Astrocyte (in vitro differentiated cells and primary cell): ENCODE measurements around the gene BDNF. TPM values are rescaled to one million over a fixed set of nuclear protein-coding genes. Genes with fewer than 3 reads are reported as not detected.

Experiments
- DNase-seq: peaks from one replicate; pipeline ENCODE4 v3.0.0-alpha.2; 2010; ENCODE audit warnings: low read depth
- FAIRE-seq: peaks from 2 replicates; lab custom pipeline; 2011; peaks lifted over from hg19 to GRCh38; lab: Jason Lieb, UNC
- H2AFZ ChIP-seq: 2 replicates; pipeline ENCODE4 v1.6.0; 2012; ENCODE audit warnings: low read depth, low read length, inconsistent platforms
- H3K27ac ChIP-seq: 2 replicates; pipeline ENCODE4 v1.5.1; 2011; ENCODE audit warnings: low read depth, low read length, inconsistent platforms
- H3K27me3 ChIP-seq: 2 replicates; pipeline ENCODE4 v1.6.0; 2011; ENCODE audit warnings: low read length, inconsistent platforms; ENCODE audit not compliant: insufficient read depth
- H3K36me3 ChIP-seq: 2 replicates; pipeline ENCODE4 v1.5.1; 2011; ENCODE audit warnings: low read length, inconsistent platforms; ENCODE audit not compliant: insufficient read depth
- H3K4me1 ChIP-seq: 2 replicates; pipeline ENCODE4 v1.5.1; 2011; ENCODE audit warnings: low read length, inconsistent platforms; ENCODE audit not compliant: insufficient read depth
- H3K4me2 ChIP-seq: 2 replicates; pipeline ENCODE4 v1.6.0; 2012; ENCODE audit warnings: low read length, inconsistent platforms
- H3K4me3 ChIP-seq: 2 replicates; pipeline ENCODE4 v1.5.1; 2011; ENCODE audit warnings: low read depth, mild to moderate bottlenecking, low read length, inconsistent platforms; ENCODE audit not compliant: insufficient read depth
- H3K79me2 ChIP-seq: 2 replicates; pipeline ENCODE4 v1.6.0; 2012; ENCODE audit warnings: mild to moderate bottlenecking, low read length, inconsistent platforms; ENCODE audit not compliant: insufficient read depth
- H3K9ac ChIP-seq: 2 replicates; pipeline ENCODE4 v1.6.0; 2012; ENCODE audit warnings: mild to moderate bottlenecking, low read length, inconsistent platforms
- H3K9me3 ChIP-seq: 2 replicates; pipeline ENCODE4 v1.5.1; 2012; ENCODE audit warnings: low read depth, mild to moderate bottlenecking, low read length, inconsistent platforms; ENCODE audit not compliant: insufficient read depth
- H4K20me1 ChIP-seq: 2 replicates; pipeline ENCODE4 v1.6.0; 2012; ENCODE audit warnings: low read length, inconsistent platforms; ENCODE audit not compliant: insufficient read depth
- H3K27ac Mint-ChIP-seq: one replicate; pipeline ENCODE4 v1.8.0; 2021; ENCODE audit warnings: mild to moderate bottlenecking, mixed read lengths; ENCODE audit not compliant: unreplicated experiment
- H3K27me3 Mint-ChIP-seq: one replicate; pipeline ENCODE4 v1.8.0; 2021; ENCODE audit warnings: low read depth, mixed read lengths; ENCODE audit not compliant: unreplicated experiment
- H3K36me3 Mint-ChIP-seq: one replicate; pipeline ENCODE4 v1.8.0; 2021; ENCODE audit warnings: low read depth, mixed read lengths; ENCODE audit not compliant: unreplicated experiment
- H3K4me1 Mint-ChIP-seq: one replicate; pipeline ENCODE4 v1.8.0; 2021; ENCODE audit warnings: low read depth, mixed read lengths; ENCODE audit not compliant: unreplicated experiment
- H3K4me3 Mint-ChIP-seq: one replicate; pipeline ENCODE4 v1.8.0; 2021; ENCODE audit warnings: mild to moderate bottlenecking, moderate library complexity, mixed read lengths; ENCODE audit not compliant: unreplicated experiment
- H3K9me3 Mint-ChIP-seq: one replicate; pipeline ENCODE4 v1.8.0; 2021; ENCODE audit warnings: mild to moderate bottlenecking, mixed read lengths; ENCODE audit not compliant: unreplicated experiment
- EZH2 ChIP-seq: IDR thresholded peaks from 2 replicates; pipeline ENCODE4 v1.6.1; 2012; ENCODE audit warnings: mild to moderate bottlenecking, low read length, inconsistent platforms; ENCODE audit not compliant: insufficient read depth
- total RNA-seq: library from RNA; stranded (reverse); gene quantifications from 2 replicates; pipeline ENCODE4 v1.2.1, GENCODE V29; 2021
- TF ChIP-seq, protein P1 (sequence below): IDR thresholded peaks from 2 replicates; pipeline ENCODE4 v1.5.1; 2011; ENCODE audit warnings: low read depth, mild to moderate bottlenecking, inconsistent platforms, low read length, moderate library complexity; ENCODE audit not compliant: insufficient read depth

The BDNF gene
- total RNA-seq, 1 donor from 2014 or later: 27.2 TPM

DNA sequence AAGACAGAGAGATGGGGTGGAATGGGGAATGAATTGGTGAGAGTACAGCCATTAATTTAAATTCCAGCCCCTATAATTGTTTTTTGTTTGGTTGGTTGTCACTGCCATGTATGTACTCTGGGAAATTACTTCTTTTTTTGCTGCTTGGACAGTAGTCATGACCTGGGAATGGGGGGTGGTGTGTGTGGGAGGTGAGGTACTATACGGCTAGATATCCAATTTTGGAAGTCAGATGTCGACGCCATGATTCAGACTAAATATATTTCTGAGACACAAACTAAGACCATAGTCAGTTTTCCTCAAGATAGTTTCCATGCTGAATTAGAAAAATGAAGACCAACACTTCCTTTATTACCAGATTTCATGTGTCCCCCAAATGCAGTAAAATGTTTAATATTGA, 7.4 kb upstream of the BDNF start:
- no peak overlapping the region for H3K4me2 ChIP-seq
- no peak overlapping the region for H3K9ac ChIP-seq
- no peaks in the 10 kb centered on the region for H3K27me3 ChIP-seq
- H3K79me2 ChIP-seq: no peaks in the 10 kb centered on the region
- DNase-seq (no peak), FAIRE-seq (no peak)
- H3K9me3 Mint-ChIP-seq: no peaks in the 10 kb centered on the region
- peaks cover 4% of the 10 kb centered on the region for H3K4me1 ChIP-seq
- H3K27me3 Mint-ChIP-seq: no peaks in the 10 kb centered on the region
- H3K27ac ChIP-seq: no peak overlapping the region
- H3K4me3 ChIP-seq: no peak overlapping the region
- peaks cover 11% of the 10 kb centered on the region for H3K4me1 Mint-ChIP-seq
- no peaks in the 10 kb centered on the region for H3K36me3 ChIP-seq
- no peaks in the 10 kb centered on the region for H3K36me3 Mint-ChIP-seq
- H3K9me3 ChIP-seq: no peaks in the 10 kb centered on the region
- TF ChIP-seq, protein P1, sequence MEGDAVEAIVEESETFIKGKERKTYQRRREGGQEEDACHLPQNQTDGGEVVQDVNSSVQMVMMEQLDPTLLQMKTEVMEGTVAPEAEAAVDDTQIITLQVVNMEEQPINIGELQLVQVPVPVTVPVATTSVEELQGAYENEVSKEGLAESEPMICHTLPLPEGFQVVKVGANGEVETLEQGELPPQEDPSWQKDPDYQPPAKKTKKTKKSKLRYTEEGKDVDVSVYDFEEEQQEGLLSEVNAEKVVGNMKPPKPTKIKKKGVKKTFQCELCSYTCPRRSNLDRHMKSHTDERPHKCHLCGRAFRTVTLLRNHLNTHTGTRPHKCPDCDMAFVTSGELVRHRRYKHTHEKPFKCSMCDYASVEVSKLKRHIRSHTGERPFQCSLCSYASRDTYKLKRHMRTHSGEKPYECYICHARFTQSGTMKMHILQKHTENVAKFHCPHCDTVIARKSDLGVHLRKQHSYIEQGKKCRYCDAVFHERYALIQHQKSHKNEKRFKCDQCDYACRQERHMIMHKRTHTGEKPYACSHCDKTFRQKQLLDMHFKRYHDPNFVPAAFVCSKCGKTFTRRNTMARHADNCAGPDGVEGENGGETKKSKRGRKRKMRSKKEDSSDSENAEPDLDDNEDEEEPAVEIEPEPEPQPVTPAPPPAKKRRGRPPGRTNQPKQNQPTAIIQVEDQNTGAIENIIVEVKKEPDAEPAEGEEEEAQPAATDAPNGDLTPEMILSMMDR: no peak
- TF ChIP-seq EZH2: no peak
- no peak overlapping the region for H3K4me3 Mint-ChIP-seq
- H4K20me1 ChIP-seq: no peaks in the 10 kb centered on the region
- H2AFZ ChIP-seq: no peak overlapping the region
- H3K27ac Mint-ChIP-seq: no peak overlapping the region

DNA sequence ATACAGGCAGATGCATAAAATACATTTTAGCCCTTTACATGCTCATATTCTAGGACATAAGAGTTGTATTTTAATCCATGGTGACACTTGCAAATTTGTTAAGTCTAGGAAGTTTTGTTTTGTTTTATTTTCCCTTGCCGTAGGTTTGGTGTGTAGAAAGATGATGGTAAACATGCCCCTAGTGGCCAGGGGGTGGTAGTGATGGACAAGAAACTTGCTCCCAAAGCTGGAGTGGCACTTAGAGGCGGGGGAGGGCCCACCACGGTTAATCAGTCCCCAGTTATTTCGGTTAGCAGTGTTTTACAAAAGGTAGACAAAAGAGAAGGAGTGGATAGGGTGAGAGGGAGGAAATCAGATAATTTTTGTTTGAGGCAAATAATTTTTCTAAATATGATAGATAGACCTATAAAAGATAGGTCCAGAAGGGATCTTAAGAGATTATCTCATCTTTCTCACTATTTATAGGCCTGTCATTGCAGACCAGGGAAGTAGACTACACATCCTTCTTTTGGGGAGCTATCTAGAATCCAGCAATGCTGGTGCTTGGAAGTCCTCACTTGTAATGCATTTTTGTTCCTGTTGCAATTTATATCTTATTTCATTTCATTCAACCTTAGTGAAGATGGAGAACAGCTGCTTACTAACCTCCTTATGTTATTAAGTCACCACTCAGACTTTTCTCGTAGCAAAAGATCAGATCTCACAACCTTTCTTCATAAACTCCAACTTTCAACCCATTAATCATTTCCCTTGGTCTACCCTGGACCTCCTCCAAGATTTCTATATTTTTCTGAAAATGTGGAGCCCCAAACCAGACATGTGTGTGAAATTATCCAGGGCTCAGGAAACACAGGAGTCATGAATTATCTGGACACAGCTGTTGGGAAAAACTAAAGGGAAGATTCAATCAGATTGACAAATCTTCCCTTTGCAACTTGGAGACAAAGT, 5.9 kb upstream of the BDNF start:
- no peak for TF ChIP-seq EZH2
- TF ChIP-seq, protein P1: peak; percentile 59
- Mint-ChIP-seq H3K36me3 (no peaks in the 10 kb centered on the region), H3K27me3 (no peaks in the 10 kb centered on the region), H3K27ac (no peak overlapping the region), H3K9me3 (no peaks in the 10 kb centered on the region), H3K4me1 (peaks cover 17% of the 10 kb centered on the region), H3K4me3 (no peak overlapping the region)
- H3K4me3 ChIP-seq: no peak overlapping the region
- H3K79me2 ChIP-seq: peaks cover 3% of the 10 kb centered on the region
- no peaks in the 10 kb centered on the region for H3K9me3 ChIP-seq
- H3K4me1 ChIP-seq: peaks cover 10% of the 10 kb centered on the region
- H3K27ac ChIP-seq: no peak overlapping the region
- no peaks in the 10 kb centered on the region for H3K36me3 ChIP-seq
- FAIRE-seq: no peak
- DNase-seq: peak; percentile 64
- no peak overlapping the region for H3K9ac ChIP-seq
- H3K4me2 ChIP-seq: no peak overlapping the region
- H4K20me1 ChIP-seq: no peaks in the 10 kb centered on the region
- H3K27me3 ChIP-seq: no peaks in the 10 kb centered on the region
- no peak overlapping the region for H2AFZ ChIP-seq

DNA sequence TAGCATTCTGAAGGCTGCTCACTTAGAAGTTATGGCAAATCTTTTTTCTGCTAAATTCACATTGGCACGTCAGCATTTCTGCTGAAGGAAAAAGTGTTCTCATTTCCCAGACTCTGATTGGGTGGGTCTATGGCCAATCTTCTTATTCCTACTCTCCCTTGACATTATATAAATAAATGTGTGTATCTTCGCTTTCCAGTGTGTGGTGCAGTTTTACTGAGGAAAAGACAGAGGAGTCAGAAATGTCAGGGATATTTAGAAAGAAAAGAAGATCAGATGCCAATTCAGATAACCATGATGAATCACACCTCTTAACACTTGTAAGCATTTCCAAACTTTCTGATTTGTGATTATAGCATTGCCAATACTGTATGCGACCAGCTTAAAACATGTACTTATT, 3.2 kb upstream of the BDNF start:
- TF ChIP-seq EZH2: no peak
- TF ChIP-seq, protein P1: peak; percentile 11
- H3K36me3 ChIP-seq: no peaks in the 10 kb centered on the region
- H3K9me3 Mint-ChIP-seq: no peaks in the 10 kb centered on the region
- H3K4me3 ChIP-seq: no peak overlapping the region
- no peak overlapping the region for H3K4me3 Mint-ChIP-seq
- no peaks in the 10 kb centered on the region for H3K27me3 Mint-ChIP-seq
- peaks cover 26% of the 10 kb centered on the region for H3K79me2 ChIP-seq
- H3K9ac ChIP-seq: no peak overlapping the region
- no peak overlapping the region for H3K27ac Mint-ChIP-seq
- FAIRE-seq: no peak
- no peaks in the 10 kb centered on the region for H3K36me3 Mint-ChIP-seq
- H3K4me1 Mint-ChIP-seq: peaks cover 17% of the 10 kb centered on the region
- H3K27ac ChIP-seq: no peak overlapping the region
- no peaks in the 10 kb centered on the region for H3K27me3 ChIP-seq
- peaks cover 10% of the 10 kb centered on the region for H3K4me1 ChIP-seq
- no peaks in the 10 kb centered on the region for H4K20me1 ChIP-seq
- DNase-seq: peak; percentile 62
- no peak overlapping the region for H2AFZ ChIP-seq
- no peaks in the 10 kb centered on the region for H3K9me3 ChIP-seq
- H3K4me2 ChIP-seq: no peak overlapping the region
